Activated T-cell treated with anti-CD3 and anti-CD28 coated beads for 4 hours (primary cell): ENCODE measurements around the gene DOCK3.

ENCODE experiments used
- DNase-seq: peaks from one replicate; pipeline ENCODE4 v3.0.0-alpha.2; 2020

The DOCK3 gene

DNA sequence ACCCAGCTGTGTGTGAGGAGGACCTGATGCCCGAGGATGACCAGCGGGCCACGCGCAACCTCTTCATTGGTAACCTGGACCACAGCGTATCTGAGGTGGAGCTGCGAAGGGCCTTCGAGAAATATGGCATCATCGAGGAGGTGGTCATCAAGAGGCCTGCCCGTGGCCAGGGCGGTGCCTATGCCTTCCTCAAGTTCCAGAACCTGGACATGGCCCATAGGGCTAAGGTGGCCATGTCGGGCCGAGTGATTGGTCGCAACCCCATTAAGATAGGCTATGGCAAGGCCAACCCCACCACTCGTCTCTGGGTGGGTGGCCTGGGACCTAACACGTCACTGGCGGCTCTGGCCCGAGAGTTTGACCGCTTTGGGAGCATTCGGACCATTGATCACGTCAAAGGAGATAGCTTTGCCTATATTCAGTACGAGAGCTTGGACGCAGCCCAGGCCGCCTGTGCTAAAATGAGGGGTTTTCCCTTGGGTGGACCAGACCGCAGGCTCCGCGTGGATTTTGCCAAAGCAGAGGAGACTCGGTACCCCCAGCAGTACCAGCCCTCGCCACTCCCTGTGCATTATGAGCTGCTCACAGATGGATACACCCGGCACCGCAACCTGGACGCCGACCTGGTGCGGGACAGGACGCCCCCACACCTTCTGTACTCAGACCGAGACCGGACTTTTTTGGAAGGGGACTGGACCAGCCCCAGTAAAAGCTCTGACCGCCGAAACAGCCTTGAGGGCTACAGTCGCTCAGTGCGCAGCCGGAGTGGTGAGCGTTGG, 717.8 kb downstream of the DOCK3 start:
- DNase-seq: no peak

DNA sequence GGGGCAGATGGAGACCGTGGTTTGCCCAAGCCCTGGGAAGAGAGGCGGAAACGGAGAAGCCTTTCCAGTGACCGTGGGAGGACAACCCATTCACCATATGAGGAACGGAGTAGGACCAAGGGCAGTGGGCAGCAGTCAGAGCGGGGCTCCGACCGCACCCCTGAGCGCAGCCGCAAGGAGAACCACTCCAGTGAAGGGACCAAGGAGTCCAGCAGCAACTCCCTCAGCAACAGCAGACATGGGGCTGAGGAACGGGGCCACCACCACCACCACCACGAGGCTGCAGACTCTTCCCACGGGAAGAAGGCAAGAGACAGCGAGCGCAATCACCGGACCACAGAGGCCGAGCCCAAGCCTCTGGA, 718.4 kb downstream of the DOCK3 start:
- no peak for DNase-seq

DNA sequence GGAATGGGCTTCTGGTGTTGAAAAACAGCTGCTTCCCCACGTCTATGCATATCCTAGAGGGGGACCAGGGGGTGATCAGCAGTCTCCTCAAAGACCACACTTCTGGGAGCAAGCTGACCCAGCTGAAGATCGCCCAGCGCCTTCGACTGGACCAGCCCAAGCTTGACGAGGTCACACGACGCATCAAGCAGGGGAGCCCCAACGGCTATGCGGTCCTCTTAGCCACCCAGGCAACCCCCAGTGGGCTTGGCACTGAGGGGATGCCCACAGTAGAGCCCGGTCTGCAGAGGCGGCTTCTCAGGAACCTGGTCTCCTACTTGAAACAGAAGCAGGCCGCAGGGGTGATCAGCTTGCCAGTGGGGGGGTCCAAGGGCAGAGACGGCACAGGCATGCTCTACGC, 718.8 kb downstream of the DOCK3 start:
- DNase-seq: no peak

DNA sequence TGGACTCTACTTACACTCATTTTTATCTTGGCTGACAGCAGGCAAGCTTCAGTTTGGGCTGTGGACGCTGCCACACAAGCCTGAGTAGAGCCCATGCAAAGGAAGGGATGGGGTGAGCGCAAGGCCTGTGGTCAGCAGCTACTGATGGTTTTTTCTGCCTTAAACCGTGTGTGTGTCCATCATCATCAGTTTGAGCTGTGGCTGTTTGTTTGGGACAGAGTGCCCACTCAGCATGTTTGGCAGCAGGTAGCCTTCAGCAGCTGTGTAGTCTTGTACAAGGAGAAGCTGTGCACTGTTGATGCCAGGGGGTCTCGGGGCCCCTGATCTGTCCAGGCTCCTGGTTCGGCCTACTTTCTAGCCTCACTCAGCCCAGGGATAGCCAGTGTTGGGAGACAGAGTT, 719.8 kb downstream of the DOCK3 start:
- no peak for DNase-seq

- no peak for DNase-seq
These were observed 720.9 kb downstream of the DOCK3 start for GRCh38 chr3:51395493-51396213.

- DNase-seq: no peak
These were observed 721.7 kb downstream of the DOCK3 start for GRCh38 chr3:51396401-51396800.

DNA sequence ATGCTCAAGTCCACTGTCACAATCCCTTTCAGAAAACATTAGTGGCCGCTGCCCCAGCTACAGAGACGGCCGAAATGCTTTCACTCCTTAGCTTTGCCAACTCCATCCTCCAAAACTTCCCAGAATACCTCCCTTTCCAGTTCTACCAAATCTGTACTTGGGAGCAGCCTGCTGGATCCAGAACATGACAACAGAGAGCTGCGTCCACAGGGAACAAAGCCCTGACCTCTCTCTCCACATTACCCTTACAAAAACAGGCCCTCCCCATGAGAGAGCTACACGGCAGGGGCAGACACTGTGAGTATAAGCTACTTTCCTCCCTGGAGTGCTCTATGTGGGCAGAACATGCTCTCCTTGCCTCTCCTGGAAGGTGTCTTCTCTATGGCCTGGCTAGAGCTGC, 722.7 kb downstream of the DOCK3 start:
- no peak for DNase-seq

DNA sequence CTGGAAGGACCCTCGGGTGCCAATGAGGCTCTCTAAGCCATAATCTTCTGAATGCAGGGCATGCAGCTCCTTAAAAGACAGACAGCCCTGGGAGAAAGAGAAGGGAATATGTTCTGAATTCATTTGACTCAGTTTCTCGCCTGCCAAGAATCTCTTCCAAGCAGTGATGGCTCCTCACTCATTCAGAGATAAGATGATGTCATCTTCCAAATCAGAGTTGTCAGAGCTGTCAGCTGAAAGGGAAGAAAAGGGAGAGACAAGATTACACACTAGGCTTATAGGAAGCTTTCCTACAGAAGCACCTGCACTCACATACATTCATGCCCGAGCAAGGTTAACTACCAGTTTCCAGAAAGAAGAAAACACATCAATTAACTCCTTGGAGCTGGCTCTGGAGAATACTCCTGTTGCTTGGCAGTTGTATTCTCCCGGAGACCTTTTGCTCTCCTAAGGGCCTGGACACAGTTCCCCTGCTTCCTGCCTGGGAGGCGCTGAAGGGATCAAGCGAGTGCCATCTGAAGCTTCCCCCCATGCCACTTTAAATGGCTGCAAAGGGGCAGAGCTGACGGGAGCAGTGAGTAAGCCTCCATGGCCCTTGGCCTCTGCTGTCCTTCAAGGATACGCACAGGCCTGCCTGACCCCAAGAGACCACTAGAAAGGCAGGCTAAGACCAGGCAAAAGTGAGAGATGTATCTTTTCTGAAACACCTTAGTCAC, 724.0 kb downstream of the DOCK3 start:
- no peak for DNase-seq

GRCh38 chr3:51400166-51400565, 725.4 kb downstream of the DOCK3 start:
- no peak for DNase-seq

GRCh38 chr3:51401735-51402134, 727.0 kb downstream of the DOCK3 start:
- no peak for DNase-seq

- no peak for DNase-seq
These were observed 728.9 kb downstream of the DOCK3 start for GRCh38 chr3:51403675-51404074.

DNA sequence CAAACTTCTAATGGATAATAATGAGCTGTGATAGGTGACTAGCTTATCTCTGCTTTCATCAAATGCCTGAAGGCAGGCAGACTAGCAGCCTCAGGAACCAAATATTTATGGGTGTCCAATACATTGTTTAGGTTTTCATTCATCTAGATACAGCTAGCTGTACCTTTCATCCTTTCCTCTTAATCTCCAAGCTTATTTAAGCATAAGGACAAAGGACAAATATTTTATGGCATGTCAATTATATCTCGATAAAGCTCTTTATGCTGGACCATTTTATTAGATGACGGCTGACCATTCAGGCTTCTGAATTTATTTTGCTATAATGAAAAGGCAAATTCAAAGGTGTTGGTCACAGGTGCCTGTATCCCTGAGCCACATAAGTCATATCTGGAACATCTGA, 733.3 kb downstream of the DOCK3 start:
- DNase-seq: no peak

DNA sequence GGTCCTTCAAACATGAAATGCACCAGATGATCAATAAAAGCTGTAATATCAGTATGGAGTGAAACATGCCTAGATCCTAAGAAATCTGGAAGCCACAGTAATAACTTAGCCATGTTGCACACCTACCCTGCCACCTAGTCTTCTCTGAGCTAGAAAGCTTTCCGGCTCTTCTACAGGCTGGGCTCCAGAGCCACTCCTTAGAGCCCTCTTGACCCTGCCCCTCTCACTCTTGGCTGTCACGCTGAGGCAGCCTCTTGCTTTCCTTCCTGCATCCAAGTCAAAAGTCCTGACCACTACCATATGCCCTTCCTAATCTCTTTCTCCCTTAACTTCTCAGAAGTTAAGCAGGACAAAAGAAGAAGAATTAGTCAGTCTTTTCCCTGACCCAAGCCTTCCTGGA, 734.1 kb downstream of the DOCK3 start:
- DNase-seq: no peak

DNA sequence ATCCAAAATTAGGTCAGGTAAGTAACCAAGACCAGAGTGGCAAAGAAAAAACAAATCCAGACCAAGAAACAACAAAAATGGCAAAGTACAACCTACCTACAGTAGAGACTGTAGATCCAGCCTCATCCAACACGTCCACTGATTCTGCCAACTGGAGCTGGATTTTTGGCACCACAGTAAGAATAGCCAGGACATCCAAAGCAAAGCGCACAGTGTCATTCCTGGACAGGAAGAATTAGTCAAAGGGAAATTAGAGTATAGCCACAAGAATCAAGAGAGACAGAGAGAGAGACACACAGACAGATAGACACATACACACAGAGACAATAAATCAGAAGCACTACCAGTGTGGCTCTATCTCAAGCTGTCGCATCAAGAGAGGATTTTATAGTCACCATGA, 747.5 kb downstream of the DOCK3 start:
- no peak for DNase-seq

- DNase-seq: no peak
These were observed 752.2 kb downstream of the DOCK3 start for GRCh38 chr3:51426921-51427320.

- no peak for DNase-seq
These were observed 754.4 kb downstream of the DOCK3 start for GRCh38 chr3:51429138-51429537.
